SK-N-MC (cell line): ENCODE measurements around the gene PCBP4.

ENCODE experiments used
- DNase-seq: peaks from one replicate; pipeline ENCODE4 v3.0.0-alpha.2; 2011; ENCODE audit warnings: low read depth, low spot score
- H3K27ac ChIP-seq: fragments of 200-600 bp; sonication (generic); 2 replicates; pipeline ENCODE4 v1.5.1; 2016; ENCODE audit warnings: mixed run types
- H3K36me3 ChIP-seq: fragments of 200-600 bp; sonication (generic); 2 replicates; pipeline ENCODE4 v1.6.1; 2017; ENCODE audit warnings: antibody characterized with exemption, low read length, mixed read lengths; ENCODE audit not compliant: insufficient read depth
- H3K4me3 ChIP-seq: fragments of 200-600 bp; sonication (generic); 2 replicates; pipeline ENCODE4 v1.5.1; 2016
- H3K9ac ChIP-seq: fragments of 200-600 bp; sonication (generic); 2 replicates; pipeline ENCODE4 v1.8.0; 2017; ENCODE audit warnings: mixed run types, mixed read lengths; ENCODE audit not compliant: insufficient read length
- H3K9me3 ChIP-seq: fragments of 200-600 bp; sonication (generic); 2 replicates; pipeline ENCODE4 v1.6.1; 2017; ENCODE audit warnings: low read depth, mild to moderate bottlenecking, antibody characterized with exemption, low read length, moderate library complexity, mixed read lengths
- EZH2 ChIP-seq: fragments of 200-600 bp; sonication (generic); IDR thresholded peaks from one replicate; pipeline ENCODE4 v1.6.1; 2017; ENCODE audit warnings: antibody characterized with exemption
- FOXP2 ChIP-seq: optimal IDR thresholded peaks from 2 replicates; pipeline ENCODE3; 2011; ENCODE audit warnings: mild to moderate bottlenecking, moderate library complexity; ENCODE audit not compliant: insufficient read depth; ENCODE audit errors: extremely low read length, control extremely low read depth
- POLR2AphosphoS5 ChIP-seq: IDR thresholded peaks from 2 replicates; pipeline ENCODE4 v1.6.1; 2012; ENCODE audit warnings: mild to moderate bottlenecking, low read depth, low read length, borderline replicate concordance

PCBP4 gene

GRCh38 chr3:51955175-51955892 lies 11.9 kb downstream of the PCBP4 start, which contains the start of gene GPR62:
Gene GPR62 (plus strand): TSS chr3:51955381. CDS start chr3:51955653, 272 bp downstream.
- no peak for DNase-seq
- no peak for TF ChIP-seq FOXP2
- TF ChIP-seq EZH2 = no peak
- TF ChIP-seq POLR2AphosphoS5 = no peak
- no peak within 1 kb of the TSS for H3K9ac ChIP-seq
- no peak within 1 kb of the TSS for H3K27ac ChIP-seq
- H3K9me3 ChIP-seq = no peaks in the 10 kb centered on the region
- H3K36me3 ChIP-seq = no peaks in the 10 kb centered on the region
- H3K4me3 ChIP-seq = no peak within 1 kb of the TSS

- DNase-seq = no peak
- no peak overlapping the region for H3K9ac ChIP-seq
- TF ChIP-seq FOXP2 (no peak), EZH2 (no peak), POLR2AphosphoS5 (no peak)
- no peaks in the 10 kb centered on the region for H3K36me3 ChIP-seq
- no peak overlapping the region for H3K27ac ChIP-seq
- no peak overlapping the region for H3K4me3 ChIP-seq
- H3K9me3 ChIP-seq = no peaks in the 10 kb centered on the region
These were observed 12.5 kb downstream of the PCBP4 start for GRCh38 chr3:51954713-51955112.

GRCh38 chr3:51954105-51954504 lies 13.1 kb downstream of the PCBP4 start:
- no peak for TF ChIP-seq EZH2
- no peak for TF ChIP-seq FOXP2
- Histone ChIP-seq H3K36me3 (no peaks in the 10 kb centered on the region), H3K27ac (no peak overlapping the region), H3K9ac (no peak overlapping the region), H3K4me3 (no peak overlapping the region), H3K9me3 (no peaks in the 10 kb centered on the region)
- DNase-seq = no peak

- H3K36me3 ChIP-seq = no peaks in the 10 kb centered on the region
- TF ChIP-seq POLR2AphosphoS5 (no peak), FOXP2 (no peak), EZH2 (no peak)
- H3K27ac ChIP-seq = no peak overlapping the region
- H3K4me3 ChIP-seq = no peak overlapping the region
- no peaks in the 10 kb centered on the region for H3K9me3 ChIP-seq
- DNase-seq = no peak
- no peak overlapping the region for H3K9ac ChIP-seq
These were observed 13.8 kb downstream of the PCBP4 start for GRCh38 chr3:51953445-51953844.

GRCh38 chr3:51950899-51951298 lies 16.4 kb downstream of the PCBP4 start:
- DNase-seq = no peak
- Histone ChIP-seq H3K4me3 (no peak overlapping the region), H3K9me3 (no peaks in the 10 kb centered on the region), H3K9ac (no peak overlapping the region), H3K36me3 (no peaks in the 10 kb centered on the region), H3K27ac (no peak overlapping the region)
- no peak for TF ChIP-seq POLR2AphosphoS5
- no peak for TF ChIP-seq FOXP2
- no peak for TF ChIP-seq EZH2

GRCh38 chr3:51949121-51949520 lies 18.1 kb downstream of the PCBP4 start:
- Histone ChIP-seq H3K9me3 (no peaks in the 10 kb centered on the region), H3K27ac (no peak overlapping the region), H3K36me3 (no peaks in the 10 kb centered on the region), H3K9ac (no peak overlapping the region), H3K4me3 (no peak overlapping the region)
- DNase-seq = no peak
- TF ChIP-seq EZH2 = no peak

- DNase-seq = no peak
- no peak overlapping the region for H3K27ac ChIP-seq
- TF ChIP-seq EZH2 (no peak), POLR2AphosphoS5 (no peak), FOXP2 (no peak)
- no peak overlapping the region for H3K4me3 ChIP-seq
- H3K36me3 ChIP-seq = no peaks in the 10 kb centered on the region
- H3K9me3 ChIP-seq = no peaks in the 10 kb centered on the region
- no peak overlapping the region for H3K9ac ChIP-seq
These were observed 19.2 kb downstream of the PCBP4 start for GRCh38 chr3:51948016-51948580.

- H3K4me3 ChIP-seq = no peak overlapping the region
These were observed 19.9 kb downstream of the PCBP4 start for GRCh38 chr3:51947215-51947900.

GRCh38 chr3:51946796-51947195 lies 20.5 kb downstream of the PCBP4 start:
- no peak overlapping the region for H3K9ac ChIP-seq
- no peak overlapping the region for H3K4me3 ChIP-seq
- H3K27ac ChIP-seq = no peak overlapping the region
- H3K9me3 ChIP-seq = no peaks in the 10 kb centered on the region
- no peak for DNase-seq
- no peaks in the 10 kb centered on the region for H3K36me3 ChIP-seq
- TF ChIP-seq POLR2AphosphoS5 = no peak
- TF ChIP-seq EZH2 = no peak
- no peak for TF ChIP-seq FOXP2

More at GRCh38 chr3:51947215-51947900, 19.9 kb downstream of the PCBP4 start:
- Histone ChIP-seq H3K36me3 (no peaks in the 10 kb centered on the region), H3K9ac (no peak overlapping the region), H3K9me3 (no peaks in the 10 kb centered on the region), H3K27ac (no peak overlapping the region)
- DNase-seq = no peak
- TF ChIP-seq EZH2 = no peak
- TF ChIP-seq POLR2AphosphoS5 = no peak
- no peak for TF ChIP-seq FOXP2
